Immature natural killer cell (primary cell): ENCODE measurements around the gene CCDC71L. TPM values are rescaled to one million over a fixed set of nuclear protein-coding genes. Genes with fewer than 3 reads are reported as not detected.

Experiments
- DNase-seq, 3 donors: peaks; one replicate each; pipeline ENCODE4 v3.0.0; 2022; ENCODE audit warnings: mixed read lengths in 1 of 3
- H3K27ac Mint-ChIP-seq, 6 donors: one replicate each; pipeline ENCODE4 v1.8.0; 2020; ENCODE audit warnings: mixed read lengths in 6 of 6, mild to moderate bottlenecking in 5 of 6, inconsistent platforms in 4 of 6, moderate library complexity in 3 of 6
- H3K27me3 Mint-ChIP-seq, 3 donors: one replicate each; pipeline ENCODE4 v1.8.0; 2020 to 2021; ENCODE audit warnings: low read depth in 3 of 3, mild to moderate bottlenecking in 3 of 3, mixed read lengths in 3 of 3, moderate library complexity in 3 of 3, inconsistent platforms in 1 of 3
- H3K36me3 Mint-ChIP-seq, 3 donors: one replicate each; pipeline ENCODE4 v1.8.0; 2020; ENCODE audit warnings: mixed read lengths in 3 of 3, inconsistent platforms in 2 of 3, mild to moderate bottlenecking in 2 of 3
- H3K4me1 Mint-ChIP-seq, 2 donors: one replicate each; pipeline ENCODE4 v1.8.0; 2020; ENCODE audit warnings: inconsistent platforms in 2 of 2, mild to moderate bottlenecking in 2 of 2, mixed read lengths in 2 of 2, moderate library complexity in 1 of 2
- H3K4me3 Mint-ChIP-seq, 5 donors: one replicate each; pipeline ENCODE4 v1.8.0; 2020; ENCODE audit warnings: mild to moderate bottlenecking in 5 of 5, mixed read lengths in 5 of 5, inconsistent platforms in 3 of 5, moderate library complexity in 3 of 5
- H3K9me3 Mint-ChIP-seq, 6 donors: one replicate each; pipeline ENCODE4 v1.8.0; 2020; ENCODE audit warnings: mild to moderate bottlenecking in 6 of 6, mixed read lengths in 6 of 6, inconsistent platforms in 4 of 6, moderate library complexity in 3 of 6
- polyA plus RNA-seq, 3 donors: library from polyadenylated mRNA; unstranded; fragments of 300-500 nt; fragmentation: Illumina TruSeq; gene quantifications; one replicate each; pipeline ENCODE4 v1.2.3, GENCODE V29; 2021

Gene CCDC71L
- polyA plus RNA-seq, 3 donors from 2014 or later = 2.0 to 5.4 (median 4.6) TPM

- DNase-seq = no peak
- peaks cover 0 to 16% (median 2%) of the 10 kb centered on the region in 3 donors for H3K27me3 Mint-ChIP-seq
- no peak overlapping the region for H3K4me3 Mint-ChIP-seq
- H3K4me1 Mint-ChIP-seq = peaks cover 0 to 3% of the 10 kb centered on the region in 2 donors
- no peaks in the 10 kb centered on the region for H3K36me3 Mint-ChIP-seq
- no peak overlapping the region for H3K27ac Mint-ChIP-seq
- H3K9me3 Mint-ChIP-seq = peaks cover 0 to 6% (median 0%) of the 10 kb centered on the region in 6 donors
Measured at GRCh38 chr7:106625678-106626301, 35.2 kb downstream of the CCDC71L start.

DNA sequence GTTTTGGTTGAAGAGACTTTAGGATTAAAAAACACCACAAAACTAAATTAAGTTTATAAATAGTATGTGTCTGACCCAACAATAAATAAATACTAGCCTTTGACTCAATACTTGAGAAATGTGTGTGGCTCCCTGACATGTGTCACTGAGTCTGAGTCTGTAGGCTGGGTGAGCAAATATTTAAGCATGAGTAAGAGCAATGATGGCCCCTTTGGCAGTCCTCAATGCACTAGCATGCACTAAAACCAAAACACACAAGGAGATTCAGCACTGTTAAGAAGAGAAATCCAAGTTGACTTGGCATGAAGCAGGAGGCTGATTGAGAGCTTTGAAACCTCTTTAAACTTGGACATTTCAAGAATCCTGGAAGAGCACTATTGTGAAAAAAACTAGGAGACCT is 37.1 kb downstream of the CCDC71L start:
- no peak overlapping the region for H3K4me3 Mint-ChIP-seq
- no peak overlapping the region for H3K27ac Mint-ChIP-seq
- H3K4me1 Mint-ChIP-seq = peaks cover 0 to 3% of the 10 kb centered on the region in 2 donors
- DNase-seq = no peak
- no peaks in the 10 kb centered on the region for H3K36me3 Mint-ChIP-seq
- peaks cover 0 to 19% (median 6%) of the 10 kb centered on the region in 3 donors for H3K27me3 Mint-ChIP-seq
- H3K9me3 Mint-ChIP-seq = peaks cover 0 to 6% (median 0%) of the 10 kb centered on the region in 6 donors

- H3K9me3 Mint-ChIP-seq = peaks cover 0 to 6% (median 0%) of the 10 kb centered on the region in 6 donors
- peaks cover 0 to 17% (median 6%) of the 10 kb centered on the region in 3 donors for H3K27me3 Mint-ChIP-seq
- H3K27ac Mint-ChIP-seq = no peak overlapping the region
- H3K4me1 Mint-ChIP-seq = peaks cover 0 to 3% of the 10 kb centered on the region in 2 donors
- H3K36me3 Mint-ChIP-seq = no peaks in the 10 kb centered on the region
- DNase-seq = no peak
- H3K4me3 Mint-ChIP-seq = no peak overlapping the region
Measured at GRCh38 chr7:106623315-106623660, 37.7 kb downstream of the CCDC71L start.

- Mint-ChIP-seq H3K36me3 (no peaks in the 10 kb centered on the region), H3K4me3 (no peak overlapping the region), H3K4me1 (peaks cover 0 to 3% of the 10 kb centered on the region in 2 donors), H3K27me3 (peaks cover 0 to 16% (median 6%) of the 10 kb centered on the region in 3 donors), H3K9me3 (peaks cover 0 to 6% (median 0%) of the 10 kb centered on the region in 6 donors), H3K27ac (no peak overlapping the region)
- no peak for DNase-seq
Measured at GRCh38 chr7:106622654-106623314, 38.2 kb downstream of the CCDC71L start.

DNA sequence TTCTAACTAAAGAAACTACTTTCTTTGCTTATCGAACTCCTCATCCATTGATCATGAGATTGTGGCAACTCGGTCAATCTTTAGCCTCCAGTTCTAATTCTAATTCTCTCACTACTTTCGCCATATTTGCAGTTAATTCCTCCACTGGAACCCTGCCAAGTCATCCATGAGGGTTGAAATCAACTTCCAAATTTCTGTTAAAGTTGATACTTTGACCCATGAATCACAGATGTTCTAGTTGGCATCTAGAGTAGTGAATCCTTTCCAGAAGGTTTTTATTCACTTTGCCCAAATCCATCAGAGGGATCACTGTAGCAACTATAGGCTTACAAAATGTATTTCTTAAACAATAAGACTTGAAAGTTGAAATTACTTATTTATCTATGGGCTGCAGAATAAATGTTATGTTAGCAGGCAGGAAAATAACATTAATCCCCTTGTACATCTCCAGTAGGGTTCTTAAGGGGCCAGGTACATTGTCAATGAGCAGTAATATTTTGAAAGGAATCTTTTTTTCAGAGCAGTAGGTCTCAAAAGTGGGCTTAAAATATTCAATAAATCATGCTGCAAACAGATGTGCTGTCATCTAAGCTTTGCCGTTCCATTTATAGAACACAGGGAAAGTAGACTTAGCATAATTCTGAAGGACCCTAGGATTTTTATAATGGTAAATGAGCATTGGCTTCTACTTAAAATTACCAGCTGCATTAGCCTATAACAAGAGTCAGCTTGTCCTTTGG is 39.4 kb downstream of the CCDC71L start:
- peaks cover 0 to 13% (median 7%) of the 10 kb centered on the region in 3 donors for H3K27me3 Mint-ChIP-seq
- no peak overlapping the region for H3K27ac Mint-ChIP-seq
- peaks cover 0 to 6% (median 0%) of the 10 kb centered on the region in 6 donors for H3K9me3 Mint-ChIP-seq
- no peak overlapping the region for H3K4me3 Mint-ChIP-seq
- H3K4me1 Mint-ChIP-seq = peaks cover 0 to 3% of the 10 kb centered on the region in 2 donors
- no peaks in the 10 kb centered on the region for H3K36me3 Mint-ChIP-seq
- no peak for DNase-seq

DNA sequence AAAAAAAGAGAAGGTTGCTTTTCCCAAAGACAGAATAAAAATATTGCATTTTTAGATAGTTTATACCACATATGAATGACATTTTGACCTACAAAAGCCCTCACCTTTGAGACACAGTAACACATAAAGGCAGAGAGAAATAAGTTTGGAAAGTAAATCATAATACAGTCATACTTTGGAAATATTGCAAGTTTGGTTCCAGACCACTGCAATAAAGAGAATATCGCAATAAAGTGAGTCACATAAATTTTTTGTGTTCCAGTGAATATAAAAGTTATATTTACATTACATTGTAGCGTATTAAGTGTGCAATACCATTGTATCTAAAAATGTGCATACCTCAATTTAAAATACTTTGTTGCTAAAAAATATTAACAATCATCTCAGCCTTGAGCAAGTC is 40.3 kb downstream of the CCDC71L start:
- no peaks in the 10 kb centered on the region for H3K36me3 Mint-ChIP-seq
- H3K4me1 Mint-ChIP-seq = peaks cover 0 to under 1% of the 10 kb centered on the region in 2 donors
- peaks cover 3 to 13% (median 8%) of the 10 kb centered on the region in 3 donors for H3K27me3 Mint-ChIP-seq
- no peak for DNase-seq
- H3K9me3 Mint-ChIP-seq = peaks cover 0 to 6% (median 0%) of the 10 kb centered on the region in 6 donors
- no peak overlapping the region for H3K27ac Mint-ChIP-seq
- no peak overlapping the region for H3K4me3 Mint-ChIP-seq

DNA sequence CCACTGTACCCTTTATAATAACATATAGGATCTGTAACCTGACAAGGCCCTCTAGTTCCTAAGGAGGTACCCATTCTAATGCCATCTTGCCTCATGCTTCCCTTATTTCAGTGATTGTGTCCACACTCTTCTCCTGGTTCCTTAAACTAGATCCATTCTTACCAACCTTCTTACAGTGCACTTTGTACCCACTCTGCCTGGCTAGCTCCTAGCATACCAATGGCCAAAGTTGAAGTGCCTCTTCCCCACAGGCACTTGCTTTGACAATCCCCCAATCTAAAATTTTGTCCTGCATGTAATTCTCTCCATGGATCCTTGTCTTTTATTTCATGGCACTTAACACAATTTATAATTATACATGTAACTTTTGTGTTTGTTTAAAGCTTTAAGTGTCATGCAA is 40.9 kb downstream of the CCDC71L start:
- H3K36me3 Mint-ChIP-seq = no peaks in the 10 kb centered on the region
- H3K27me3 Mint-ChIP-seq = peaks cover 3 to 13% (median 8%) of the 10 kb centered on the region in 3 donors
- no peak overlapping the region for H3K4me3 Mint-ChIP-seq
- no peaks in the 10 kb centered on the region for H3K4me1 Mint-ChIP-seq
- H3K27ac Mint-ChIP-seq = no peak overlapping the region
- H3K9me3 Mint-ChIP-seq = peaks cover 0 to 6% (median 0%) of the 10 kb centered on the region in 6 donors
- DNase-seq = no peak

DNA sequence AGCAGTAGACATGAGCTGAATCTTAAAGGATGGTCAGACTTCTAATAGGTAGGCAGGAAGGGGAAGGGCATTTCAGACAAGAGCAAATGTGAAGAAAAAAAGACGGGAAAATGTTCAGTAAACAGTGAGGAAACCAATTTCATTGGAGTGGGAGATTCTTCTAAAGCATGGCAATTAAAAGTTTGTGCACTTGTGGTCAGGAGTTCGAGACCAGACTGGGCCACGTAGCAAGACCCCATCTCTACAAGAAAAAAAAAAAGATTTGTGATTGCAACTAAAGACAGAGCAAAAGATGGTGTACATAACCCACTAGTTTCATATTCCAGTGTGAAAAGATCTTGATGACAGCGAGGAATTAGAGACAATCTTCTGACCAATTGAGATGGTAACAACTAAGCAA is 41.7 kb downstream of the CCDC71L start:
- H3K27me3 Mint-ChIP-seq = peaks cover 3 to 13% (median 8%) of the 10 kb centered on the region in 3 donors
- no peak overlapping the region for H3K4me3 Mint-ChIP-seq
- H3K4me1 Mint-ChIP-seq = no peaks in the 10 kb centered on the region
- no peak for DNase-seq
- H3K9me3 Mint-ChIP-seq = peaks cover 0 to 6% (median 0%) of the 10 kb centered on the region in 6 donors
- H3K36me3 Mint-ChIP-seq = no peaks in the 10 kb centered on the region
- H3K27ac Mint-ChIP-seq = no peak overlapping the region

DNA sequence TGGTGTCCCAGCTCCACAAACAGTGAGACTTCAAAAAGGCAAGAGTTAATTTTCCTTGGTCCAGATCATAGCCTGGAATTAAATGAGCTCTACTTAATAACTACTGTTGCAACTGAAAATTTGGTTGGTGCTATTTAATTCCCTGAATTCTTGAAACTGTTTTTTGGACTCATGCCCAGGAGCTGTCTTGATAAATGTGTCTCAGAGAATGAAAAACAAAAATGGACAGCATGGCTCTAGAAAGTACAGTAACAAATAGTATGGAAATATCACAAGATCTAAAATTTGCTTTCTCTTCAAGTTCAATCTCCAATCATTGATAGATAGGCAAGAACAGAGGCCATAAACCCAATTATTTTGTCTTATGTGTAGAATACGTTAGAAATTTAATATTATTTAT is 42.5 kb downstream of the CCDC71L start:
- no peak overlapping the region for H3K4me3 Mint-ChIP-seq
- H3K27ac Mint-ChIP-seq = no peak overlapping the region
- peaks cover 0 to 6% (median 0%) of the 10 kb centered on the region in 6 donors for H3K9me3 Mint-ChIP-seq
- DNase-seq = no peak
- peaks cover 3 to 12% (median 8%) of the 10 kb centered on the region in 3 donors for H3K27me3 Mint-ChIP-seq
- no peaks in the 10 kb centered on the region for H3K4me1 Mint-ChIP-seq
- no peaks in the 10 kb centered on the region for H3K36me3 Mint-ChIP-seq

GRCh38 chr7:106617860-106618259 is 43.1 kb downstream of the CCDC71L start:
- Mint-ChIP-seq H3K36me3 (no peaks in the 10 kb centered on the region), H3K27ac (no peak overlapping the region), H3K9me3 (peaks cover 0 to 6% (median 0%) of the 10 kb centered on the region in 6 donors), H3K4me3 (no peak overlapping the region), H3K27me3 (peaks cover 6 to 12% (median 8%) of the 10 kb centered on the region in 3 donors), H3K4me1 (no peaks in the 10 kb centered on the region)
- no peak for DNase-seq

- Mint-ChIP-seq H3K4me3 (no peak overlapping the region), H3K27me3 (peaks cover 6 to 9% (median 9%) of the 10 kb centered on the region in 3 donors), H3K27ac (no peak overlapping the region), H3K4me1 (no peaks in the 10 kb centered on the region), H3K36me3 (no peaks in the 10 kb centered on the region), H3K9me3 (peaks cover 0 to 4% (median 0%) of the 10 kb centered on the region in 6 donors)
- no peak for DNase-seq
Measured at GRCh38 chr7:106616708-106617051, 44.3 kb downstream of the CCDC71L start.

- DNase-seq = no peak
- H3K36me3 Mint-ChIP-seq = no peaks in the 10 kb centered on the region
- no peak overlapping the region for H3K27ac Mint-ChIP-seq
- no peaks in the 10 kb centered on the region for H3K4me1 Mint-ChIP-seq
- peaks cover 0 to 2% (median 0%) of the 10 kb centered on the region in 6 donors for H3K9me3 Mint-ChIP-seq
- H3K27me3 Mint-ChIP-seq = peaks cover 6 to 11% (median 9%) of the 10 kb centered on the region in 3 donors
- H3K4me3 Mint-ChIP-seq = no peak overlapping the region
Measured at GRCh38 chr7:106615808-106616707, 44.9 kb downstream of the CCDC71L start.

DNA sequence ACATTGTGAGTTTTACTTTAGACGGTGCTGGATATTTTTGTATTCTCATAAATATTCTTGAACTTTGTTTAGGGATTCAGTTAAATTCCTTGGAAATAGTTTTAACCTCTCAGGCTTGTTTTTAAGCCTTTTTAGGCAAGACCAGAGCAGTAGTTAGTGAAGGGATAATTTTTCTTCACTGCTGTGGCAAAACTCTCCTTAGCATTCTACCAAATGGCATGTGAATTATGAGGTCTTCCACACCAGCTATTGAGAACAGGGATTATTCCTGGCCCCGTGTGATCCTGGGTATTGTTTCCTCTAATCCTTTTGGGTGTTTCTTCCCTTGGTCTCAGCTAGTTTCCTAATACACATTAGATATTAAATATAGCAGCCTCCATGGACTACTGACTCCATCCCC is 46.2 kb downstream of the CCDC71L start:
- DNase-seq = no peak
- peaks cover 0 to 2% (median 0%) of the 10 kb centered on the region in 6 donors for H3K9me3 Mint-ChIP-seq
- no peaks in the 10 kb centered on the region for H3K4me1 Mint-ChIP-seq
- no peak overlapping the region for H3K27ac Mint-ChIP-seq
- no peak overlapping the region for H3K4me3 Mint-ChIP-seq
- H3K27me3 Mint-ChIP-seq = peaks cover 6 to 9% (median 7%) of the 10 kb centered on the region in 3 donors
- H3K36me3 Mint-ChIP-seq = no peaks in the 10 kb centered on the region
